22Rv1 (cell line): ENCODE measurements around the gene KIF18A.

Source experiments
- CTCF ChIP-seq: fragments of 450-650 bp; IDR thresholded peaks from 2 replicates; pipeline ENCODE4 v1.5.1; 2017; ENCODE audit warnings: mild to moderate bottlenecking
- ZFX ChIP-seq: fragments of 450-650 bp; IDR thresholded peaks from 2 replicates; pipeline ENCODE4 v1.6.1; 2017; ENCODE audit warnings: antibody characterized with exemption, borderline replicate concordance

GRCh38 chr11:28105869-28106268 lies 2.1 kb downstream of the KIF18A start:
- TF ChIP-seq CTCF (no peak), ZFX (no peak)
